Panc1 (cell line): ENCODE results near the gene OR2T29.

Experiments used
- CTCF ChIP-seq: fragments of 450-650 bp; IDR thresholded peaks from 2 replicates; pipeline ENCODE4 v1.5.1; 2017; ENCODE audit warnings: mild to moderate bottlenecking
- POLR2AphosphoS5 ChIP-seq: IDR thresholded peaks from 2 replicates; pipeline ENCODE4 v1.6.1; 2012; ENCODE audit warnings: mild to moderate bottlenecking, low read depth, low read length, moderate library complexity

GRCh38 chr1:248596615-248597014 is 34.0 kb upstream of the OR2T29 start:
- TF ChIP-seq POLR2AphosphoS5 (no peak), CTCF (no peak)
